PC-9 (cell line): Measurements from ENCODE around the gene DOCK9. TPM values are rescaled to one million over a fixed set of nuclear protein-coding genes. Genes with fewer than 3 reads are reported as not detected.

Source experiments
- BruUV-seq: library from RNA; stranded (reverse); fragments of 400-500 nt; replicated peaks from 2 replicates; lab custom pipeline; 2021; lab: Mats Ljungman, UMichigan
- CTCF ChIA-PET: fragments of 300-600 bp; sonication (Branson Sonifier 250); formaldehyde crosslinking; loops from one replicate; lab custom pipeline; 2022; ENCODE audit warnings: antibody characterized with exemption; lab: Charles Lee
- POLR2A ChIA-PET: fragments of 300-600 bp; sonication (Branson Sonifier 250); formaldehyde crosslinking; loops from one replicate; lab custom pipeline; 2022; ENCODE audit warnings: antibody characterized with exemption; ENCODE audit not compliant: unreplicated experiment; lab: Charles Lee
- DNase-seq, 2 experiments: peaks; one replicate each; pipeline versions ENCODE4 v3.0.0 to v3.0.0-alpha.2; 2015 to 2022; ENCODE audit warnings: mixed read lengths in 1 of 2
- H2AFZ ChIP-seq: fragments of 200-600 bp; sonication (generic); 2 replicates; pipeline ENCODE4 v1.8.1; 2017; ENCODE audit warnings: antibody characterized with exemption
- H3F3A ChIP-seq: fragments of 200-600 bp; sonication (generic); 2 replicates; pipeline ENCODE4 v1.8.1; 2017; ENCODE audit warnings: antibody characterized with exemption, mild to moderate bottlenecking, low read depth; ENCODE audit not compliant: insufficient read depth
- H3K27ac ChIP-seq: fragments of 200-600 bp; sonication (generic); 2 replicates; pipeline ENCODE4 v1.6.1; 2016; ENCODE audit warnings: mixed run types
- H3K27me3 ChIP-seq: fragments of 200-600 bp; sonication (generic); 2 replicates; pipeline ENCODE4 v1.6.1; 2016; ENCODE audit warnings: low read depth, mixed run types; ENCODE audit not compliant: insufficient read depth
- H3K36me3 ChIP-seq: fragments of 200-600 bp; sonication (generic); 2 replicates; pipeline ENCODE4 v1.6.1; 2016; ENCODE audit warnings: low read depth, mixed run types
- H3K4me1 ChIP-seq: fragments of 200-600 bp; sonication (generic); replicated peaks from 2 replicates; pipeline ENCODE4 v1.6.1; 2016; ENCODE audit warnings: mixed run types; ENCODE audit not compliant: insufficient read depth
- H3K4me2 ChIP-seq: fragments of 200-600 bp; sonication (generic); 2 replicates; pipeline ENCODE4 v1.6.1; 2017; ENCODE audit warnings: mixed run types
- H3K4me3 ChIP-seq: fragments of 200-600 bp; sonication (generic); 2 replicates; pipeline ENCODE4 v1.6.1; 2016; ENCODE audit warnings: mixed run types
- H3K79me2 ChIP-seq: fragments of 200-600 bp; sonication (generic); 2 replicates; pipeline ENCODE4 v1.6.1; 2017; ENCODE audit warnings: low read depth, mixed run types
- H3K9me2 ChIP-seq: fragments of 200-600 bp; sonication (generic); 2 replicates; pipeline ENCODE4 v1.8.1; 2017; ENCODE audit warnings: mild to moderate bottlenecking; ENCODE audit not compliant: insufficient read depth
- H3K9me3 ChIP-seq: fragments of 200-600 bp; sonication (generic); 2 replicates; pipeline ENCODE4 v1.8.1; 2016; ENCODE audit warnings: low read depth; ENCODE audit not compliant: insufficient read depth
- H4K20me1 ChIP-seq: fragments of 200-600 bp; sonication (generic); 2 replicates; pipeline ENCODE4 v1.8.1; 2017; ENCODE audit not compliant: insufficient read depth
- EZH2 ChIP-seq: fragments of 200-600 bp; sonication (generic); IDR thresholded peaks from 2 replicates; pipeline ENCODE4 v1.8.0; 2017; ENCODE audit warnings: antibody characterized with exemption, low read depth
- intact Hi-C: fragments of 100-400 bp; cut with micrococcal nuclease; formaldehyde crosslinking; loops from one replicate; pipeline ENCODE4 v1.10.0; 2022; ENCODE audit not compliant: unreplicated experiment
- total RNA-seq: library from RNA; stranded (reverse); gene quantifications from 2 replicates; pipeline ENCODE4 v1.2.3, GENCODE V29; 2021
- TF ChIP-seq, protein P1 (sequence below): fragments of 200-600 bp; sonication (generic); conservative IDR thresholded peaks from 2 replicates; pipeline ENCODE4 v1.6.1; 2017; ENCODE audit warnings: mixed run types, antibody characterized with exemption, mild to moderate bottlenecking, moderate library complexity

Gene DOCK9
- total RNA-seq, 1 experiment from 2014 or later = 69.5 TPM

DNA sequence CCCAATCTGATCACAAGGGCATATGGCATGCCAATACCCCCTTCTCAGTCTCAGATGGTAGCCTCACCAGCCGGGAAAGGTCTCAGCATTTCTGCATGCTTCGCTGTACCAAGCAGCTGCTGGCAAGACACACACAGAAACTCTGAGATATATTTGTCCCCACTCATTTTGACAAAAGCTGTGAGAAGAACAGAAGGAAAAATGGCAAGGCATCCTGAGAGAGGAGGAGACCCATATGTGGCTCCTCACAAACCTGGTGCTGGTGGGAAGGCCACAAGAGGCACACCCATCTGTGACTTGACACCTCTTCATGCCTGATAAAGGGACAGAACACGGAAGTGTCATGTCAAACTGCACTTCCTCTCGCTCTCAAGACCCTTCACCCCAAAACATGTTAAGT lies 36.7 kb upstream of the DOCK9 start:
- BruUV-seq = no TSS peak
- ChIA-PET POLR2A (no interaction called here), CTCF (no interaction called here)
- no peaks in the 10 kb centered on the region for H3K27me3 ChIP-seq
- H3K4me3 ChIP-seq = no peak overlapping the region
- H3K36me3 ChIP-seq = no peaks in the 10 kb centered on the region
- H3K9me2 ChIP-seq = no peaks in the 10 kb centered on the region
- peaks cover 9% of the 10 kb centered on the region; the same call in 1 of the 2 replicates for H3F3A ChIP-seq
- H3K4me1 ChIP-seq = peaks cover 12% of the 10 kb centered on the region; the same call in 1 of the 2 replicates
- H3K79me2 ChIP-seq = peaks cover 28% of the 10 kb centered on the region; the same call in 1 of the 2 replicates
- H3K27ac ChIP-seq = no peak overlapping the region
- no peaks in the 10 kb centered on the region for H3K9me3 ChIP-seq
- no peak overlapping the region for H2AFZ ChIP-seq
- DNase-seq = no peak
- no peaks in the 10 kb centered on the region for H4K20me1 ChIP-seq
- intact Hi-C loops = no loop called here
- TF ChIP-seq EZH2 = no peak
- TF ChIP-seq, protein P1, sequence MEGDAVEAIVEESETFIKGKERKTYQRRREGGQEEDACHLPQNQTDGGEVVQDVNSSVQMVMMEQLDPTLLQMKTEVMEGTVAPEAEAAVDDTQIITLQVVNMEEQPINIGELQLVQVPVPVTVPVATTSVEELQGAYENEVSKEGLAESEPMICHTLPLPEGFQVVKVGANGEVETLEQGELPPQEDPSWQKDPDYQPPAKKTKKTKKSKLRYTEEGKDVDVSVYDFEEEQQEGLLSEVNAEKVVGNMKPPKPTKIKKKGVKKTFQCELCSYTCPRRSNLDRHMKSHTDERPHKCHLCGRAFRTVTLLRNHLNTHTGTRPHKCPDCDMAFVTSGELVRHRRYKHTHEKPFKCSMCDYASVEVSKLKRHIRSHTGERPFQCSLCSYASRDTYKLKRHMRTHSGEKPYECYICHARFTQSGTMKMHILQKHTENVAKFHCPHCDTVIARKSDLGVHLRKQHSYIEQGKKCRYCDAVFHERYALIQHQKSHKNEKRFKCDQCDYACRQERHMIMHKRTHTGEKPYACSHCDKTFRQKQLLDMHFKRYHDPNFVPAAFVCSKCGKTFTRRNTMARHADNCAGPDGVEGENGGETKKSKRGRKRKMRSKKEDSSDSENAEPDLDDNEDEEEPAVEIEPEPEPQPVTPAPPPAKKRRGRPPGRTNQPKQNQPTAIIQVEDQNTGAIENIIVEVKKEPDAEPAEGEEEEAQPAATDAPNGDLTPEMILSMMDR = no peak
- H3K4me2 ChIP-seq = no peak overlapping the region

DNA sequence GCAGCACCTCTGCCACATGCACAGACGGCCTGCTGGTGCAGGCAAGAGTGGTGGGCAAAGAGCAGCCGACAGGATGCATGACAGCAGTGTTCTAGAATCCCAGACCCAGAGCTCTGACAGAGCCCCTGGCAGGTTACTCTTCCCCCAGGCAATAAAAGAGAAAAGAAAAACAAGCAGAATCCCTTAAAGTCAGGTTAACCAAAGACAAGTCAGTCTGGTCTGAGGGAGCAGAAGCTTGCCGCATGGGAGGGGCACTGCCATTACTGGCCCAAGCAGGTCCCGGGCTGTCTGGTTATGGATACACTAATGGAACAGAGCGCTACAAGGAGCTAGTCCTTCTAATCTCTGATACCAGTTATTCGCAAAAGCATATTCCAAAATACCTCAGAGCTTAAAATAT lies 36.1 kb upstream of the DOCK9 start:
- BruUV-seq = no TSS peak
- no peaks in the 10 kb centered on the region for H3K36me3 ChIP-seq
- POLR2A ChIA-PET = no interaction called here
- peaks cover 7% of the 10 kb centered on the region; the same call in 1 of the 2 replicates for H3F3A ChIP-seq
- no peak overlapping the region for H3K27ac ChIP-seq
- H3K9me3 ChIP-seq = no peaks in the 10 kb centered on the region
- H3K9me2 ChIP-seq = no peaks in the 10 kb centered on the region
- no peak overlapping the region for H3K4me3 ChIP-seq
- DNase-seq = no peak
- CTCF ChIA-PET = no interaction called here
- TF ChIP-seq, protein P1 = no peak
- no peak for TF ChIP-seq EZH2
- no peak overlapping the region for H3K4me2 ChIP-seq
- 0 out of 2 replicates have a peak, but pooled peaks cover 27% of the 10 kb centered on the region for H3K79me2 ChIP-seq
- H4K20me1 ChIP-seq = no peaks in the 10 kb centered on the region
- H3K4me1 ChIP-seq = peaks cover 10% of the 10 kb centered on the region; the same call in 1 of the 2 replicates
- intact Hi-C loops = no loop called here
- H3K27me3 ChIP-seq = no peaks in the 10 kb centered on the region
- H2AFZ ChIP-seq = no peak overlapping the region

DNA sequence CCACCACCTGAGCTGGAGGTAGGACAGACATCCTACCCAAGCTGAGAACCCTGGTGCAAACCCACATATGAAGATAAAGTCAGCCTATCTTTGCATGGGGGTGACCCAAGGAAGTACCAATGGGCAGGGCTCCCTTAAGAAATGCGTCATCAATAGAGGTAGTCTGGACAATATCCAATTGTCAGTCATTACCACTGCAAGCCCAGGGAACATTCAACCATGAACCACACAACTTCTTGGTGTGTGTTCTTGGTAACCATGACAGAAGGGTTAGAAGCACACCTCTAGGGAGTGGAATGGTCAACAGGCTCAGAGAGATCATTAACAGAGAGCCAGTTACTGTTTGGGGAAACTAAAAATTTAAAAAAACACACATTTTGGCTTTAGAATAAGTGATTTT lies 34.7 kb upstream of the DOCK9 start:
- POLR2A ChIA-PET = no interaction called here

More for the DNA sequence above, 34.7 kb upstream of the DOCK9 start:
- no peak overlapping the region for H3K4me2 ChIP-seq
- H3K4me3 ChIP-seq = no peak overlapping the region
- no peak overlapping the region for H3K27ac ChIP-seq
- no peaks in the 10 kb centered on the region for H3K9me2 ChIP-seq
- no peaks in the 10 kb centered on the region for H3K27me3 ChIP-seq
- no peak for DNase-seq
- peaks cover 29% of the 10 kb centered on the region; the same call in 1 of the 2 replicates for H3K79me2 ChIP-seq
- H3K36me3 ChIP-seq = no peaks in the 10 kb centered on the region
- H3K9me3 ChIP-seq = no peaks in the 10 kb centered on the region
- no peaks in the 10 kb centered on the region for H4K20me1 ChIP-seq
- BruUV-seq = no TSS peak
- intact Hi-C loops = no loop called here
- H3F3A ChIP-seq = no peaks in the 10 kb centered on the region
- CTCF ChIA-PET = no interaction called here
- TF ChIP-seq EZH2 = no peak
- TF ChIP-seq, protein P1 = no peak
- H3K4me1 ChIP-seq = no peaks in the 10 kb centered on the region
- no peak overlapping the region for H2AFZ ChIP-seq
